Breast epithelium (tissue), 3 donors: ENCODE results near the gene ERAL1.

Source experiments
- CTCF ChIP-seq, 3 donors: fragments of 450-650 bp; IDR thresholded peaks; one replicate each; pipeline ENCODE4 v1.5.1; 2016 to 2017; ENCODE audit warnings: antibody characterized with exemption in 3 of 3, mild to moderate bottlenecking in 3 of 3, moderate library complexity in 3 of 3
- POLR2A ChIP-seq: fragments of 450-650 bp; IDR thresholded peaks from one replicate; pipeline ENCODE4 v1.6.1; 2016; ENCODE audit warnings: antibody characterized with exemption, mild to moderate bottlenecking, moderate library complexity
- POLR2AphosphoS5 ChIP-seq, 3 donors: sonication (generic); formaldehyde crosslinking; IDR thresholded peaks; one replicate each; pipeline ENCODE4 v1.6.1; 2017; ENCODE audit warnings: antibody characterized with exemption in 3 of 3

- no peak for TF ChIP-seq CTCF (IDR thresholded peaks at IDR 0.05)
- TF ChIP-seq POLR2AphosphoS5 (IDR thresholded peaks at IDR 0.05), result no peak
- no peak for TF ChIP-seq POLR2A
These were observed 19.0 kb downstream of the ERAL1 start for GRCh38 chr17:28873839-28874238.
